Chondrocyte (in vitro differentiated cells): Measurements from ENCODE around the gene WDFY3. TPM values are rescaled to one million over a fixed set of nuclear protein-coding genes. Genes with fewer than 3 reads are reported as not detected.

Experiments
- DNase-seq: peaks from one replicate; pipeline ENCODE4 v3.0.0; 2021; ENCODE audit warnings: mixed read lengths, low spot score
- H3K27ac Mint-ChIP-seq: one replicate; pipeline ENCODE4 v1.8.0; 2021; ENCODE audit warnings: mild to moderate bottlenecking, moderate library complexity, mixed read lengths; ENCODE audit not compliant: unreplicated experiment
- H3K27me3 Mint-ChIP-seq: 2 replicates; pipeline ENCODE4 v1.8.0; 2021; ENCODE audit warnings: low read depth, mixed read lengths
- H3K36me3 Mint-ChIP-seq: 2 replicates; pipeline ENCODE4 v1.8.0; 2021; ENCODE audit warnings: low read depth, mixed read lengths
- H3K4me1 Mint-ChIP-seq: 2 replicates; pipeline ENCODE4 v1.8.0; 2021; ENCODE audit warnings: low read depth, mild to moderate bottlenecking, mixed read lengths
- H3K4me3 Mint-ChIP-seq: one replicate; pipeline ENCODE4 v1.8.0; 2021; ENCODE audit warnings: mild to moderate bottlenecking, moderate library complexity, mixed read lengths; ENCODE audit not compliant: unreplicated experiment
- H3K9me3 Mint-ChIP-seq: 2 replicates; pipeline ENCODE4 v1.8.0; 2021; ENCODE audit warnings: low read depth, mixed read lengths
- CTCF ChIP-seq: fragments of 200-600 bp; sonication (generic); IDR thresholded peaks from 2 replicates; pipeline ENCODE4 v1.5.0; 2021; ENCODE audit warnings: antibody characterized with exemption, mild to moderate bottlenecking, moderate library complexity
- total RNA-seq: library from RNA; stranded (reverse); gene quantifications from 3 replicates; pipeline ENCODE4 v1.2.1, GENCODE V29; 2021

The WDFY3 gene
- total RNA-seq, 1 donor from 2014 or later, result 61.9 TPM

GRCh38 chr4:84652478-84652877 is 314.0 kb downstream of the WDFY3 start:
- H3K36me3 Mint-ChIP-seq, result peaks cover 2% of the 10 kb centered on the region
- no peaks in the 10 kb centered on the region for H3K9me3 Mint-ChIP-seq
- H3K27me3 Mint-ChIP-seq, result no peaks in the 10 kb centered on the region
- no peak overlapping the region for H3K27ac Mint-ChIP-seq
- no peak for DNase-seq
- no peak for TF ChIP-seq CTCF
- H3K4me1 Mint-ChIP-seq, result peaks cover 6% of the 10 kb centered on the region
- no peak overlapping the region for H3K4me3 Mint-ChIP-seq

GRCh38 chr4:84651499-84651898 is 315.0 kb downstream of the WDFY3 start:
- Mint-ChIP-seq H3K27ac (no peak overlapping the region), H3K4me1 (peaks cover 6% of the 10 kb centered on the region), H3K27me3 (no peaks in the 10 kb centered on the region), H3K4me3 (no peak overlapping the region), H3K9me3 (no peaks in the 10 kb centered on the region), H3K36me3 (peaks cover under 1% of the 10 kb centered on the region)
- no peak for DNase-seq
- no peak for TF ChIP-seq CTCF

GRCh38 chr4:84648863-84649647 is 317.4 kb downstream of the WDFY3 start:
- Mint-ChIP-seq H3K36me3 (no peaks in the 10 kb centered on the region), H3K27me3 (no peaks in the 10 kb centered on the region), H3K9me3 (no peaks in the 10 kb centered on the region), H3K4me1 (peaks cover 6% of the 10 kb centered on the region), H3K4me3 (no peak overlapping the region), H3K27ac (no peak overlapping the region)
- DNase-seq, result no peak
- no peak for TF ChIP-seq CTCF

GRCh38 chr4:84648178-84648577 is 318.3 kb downstream of the WDFY3 start:
- Mint-ChIP-seq H3K36me3 (peaks cover 2% of the 10 kb centered on the region), H3K9me3 (no peaks in the 10 kb centered on the region), H3K4me3 (no peak overlapping the region), H3K4me1 (peaks cover 6% of the 10 kb centered on the region), H3K27me3 (no peaks in the 10 kb centered on the region), H3K27ac (no peak overlapping the region)
- TF ChIP-seq CTCF, result no peak
- no peak for DNase-seq

- Mint-ChIP-seq H3K9me3 (no peaks in the 10 kb centered on the region), H3K27ac (no peak overlapping the region), H3K27me3 (no peaks in the 10 kb centered on the region), H3K4me3 (no peak overlapping the region), H3K4me1 (peaks cover 6% of the 10 kb centered on the region), H3K36me3 (peaks cover 2% of the 10 kb centered on the region)
- TF ChIP-seq CTCF, result no peak
- DNase-seq, result no peak
Observed at GRCh38 chr4:84647312-84647884, 319.1 kb downstream of the WDFY3 start.
